Activated naive CD4-positive, alpha-beta T cell treated with anti-CD3 and anti-CD28 coated beads, Interleukin-2, amount 10 ng/mL, durations not matched to agents 7 days and 5 days (primary cell): ENCODE results near the gene MAGEB3.
"Not testable (repeated sequence)": the region's sequence is repeated elsewhere in the genome, so short reads cannot be mapped to it uniquely, and the experiment has no call there.

Experiments used
- CTCF ChIA-PET: fragments of 350-600 bp; sonication (Branson Sonifier 250); formaldehyde crosslinking; loops from one replicate; lab custom pipeline; 2021; ENCODE audit warnings: antibody characterized with exemption; lab: Charles Lee
- DNase-seq: peaks from one replicate; pipeline ENCODE4 v3.0.0-alpha.2; 2020
- H3K27ac Mint-ChIP-seq: one replicate; pipeline ENCODE4 v1.8.0; 2021; ENCODE audit warnings: mild to moderate bottlenecking, moderate library complexity, mixed read lengths
- H3K27me3 Mint-ChIP-seq: one replicate; pipeline ENCODE4 v1.8.0; 2021; ENCODE audit warnings: mild to moderate bottlenecking, mixed read lengths
- H3K36me3 Mint-ChIP-seq: one replicate; pipeline ENCODE4 v1.8.0; 2021; ENCODE audit warnings: mixed read lengths
- H3K4me1 Mint-ChIP-seq: one replicate; pipeline ENCODE4 v1.8.0; 2021; ENCODE audit warnings: mixed read lengths
- H3K4me3 Mint-ChIP-seq: one replicate; pipeline ENCODE4 v1.8.0; 2021; ENCODE audit warnings: mild to moderate bottlenecking, moderate library complexity, mixed read lengths
- H3K9me3 Mint-ChIP-seq: one replicate; pipeline ENCODE4 v1.8.0; 2021; ENCODE audit warnings: mixed read lengths

MAGEB3 gene, protein sequence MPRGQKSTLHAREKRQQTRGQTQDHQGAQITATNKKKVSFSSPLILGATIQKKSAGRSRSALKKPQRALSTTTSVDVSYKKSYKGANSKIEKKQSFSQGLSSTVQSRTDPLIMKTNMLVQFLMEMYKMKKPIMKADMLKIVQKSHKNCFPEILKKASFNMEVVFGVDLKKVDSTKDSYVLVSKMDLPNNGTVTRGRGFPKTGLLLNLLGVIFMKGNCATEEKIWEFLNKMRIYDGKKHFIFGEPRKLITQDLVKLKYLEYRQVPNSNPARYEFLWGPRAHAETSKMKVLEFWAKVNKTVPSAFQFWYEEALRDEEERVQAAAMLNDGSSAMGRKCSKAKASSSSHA

DNA sequence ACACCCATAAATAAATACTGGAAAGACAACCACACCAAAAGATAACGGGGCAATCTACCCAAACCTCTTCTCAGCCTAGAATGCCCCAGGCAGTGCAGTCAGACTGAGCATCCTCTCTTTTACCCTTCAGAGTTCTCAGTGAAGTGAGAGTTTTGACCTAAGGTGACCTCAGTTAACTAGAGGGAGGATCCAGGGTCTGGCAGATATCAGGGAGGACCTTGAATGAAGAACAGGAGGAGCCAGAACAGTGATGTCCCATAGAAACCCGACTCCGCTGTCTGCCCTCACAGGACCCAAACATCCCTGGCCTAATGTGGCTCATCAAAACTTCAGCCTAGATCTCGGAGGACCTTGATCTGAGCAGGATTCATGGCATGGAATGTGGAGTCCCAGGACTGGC lies at the start of gene MAGEB3:
TSS of gene MAGEB3 (plus strand) at position 263 of the 400 bp plus-strand sequence. CDS start 5,268 bp downstream, outside the sequence.
- CTCF ChIA-PET, result no interaction called here
- H3K4me3 Mint-ChIP-seq, result no peak within 1 kb of the TSS
- H3K9me3 Mint-ChIP-seq, result no peaks in the 10 kb centered on the region
- DNase-seq, result no peak
- no peaks in the 10 kb centered on the region for H3K36me3 Mint-ChIP-seq
- no peaks in the 10 kb centered on the region for H3K4me1 Mint-ChIP-seq
- no peak within 1 kb of the TSS for H3K27ac Mint-ChIP-seq
- no peaks in the 10 kb centered on the region for H3K27me3 Mint-ChIP-seq

DNA sequence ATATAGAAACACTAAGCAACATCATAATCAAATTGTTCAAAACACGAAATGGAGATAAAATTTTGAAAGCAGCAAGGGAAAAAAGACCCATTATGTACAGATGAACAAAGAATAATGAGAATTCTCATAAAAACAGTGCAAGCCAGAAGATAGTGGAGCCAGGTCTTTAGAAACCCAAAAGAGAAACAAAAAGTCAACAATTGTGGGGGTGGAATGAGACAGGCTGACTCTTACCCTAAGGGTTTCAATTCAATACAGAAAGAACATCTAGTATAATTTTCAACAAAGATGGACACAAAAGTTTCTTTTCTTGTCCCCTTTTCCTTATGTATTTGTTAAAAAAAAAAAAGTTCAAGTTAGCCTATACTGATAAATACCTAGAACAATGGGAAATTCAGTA lies 49.1 kb upstream of the MAGEB3 start:
- Mint-ChIP-seq H3K27me3 (peaks cover 3% of the 10 kb centered on the region), H3K27ac (no peak overlapping the region), H3K36me3 (no peaks in the 10 kb centered on the region), H3K9me3 (no peaks in the 10 kb centered on the region), H3K4me3 (no peak overlapping the region), H3K4me1 (no peaks in the 10 kb centered on the region)
- CTCF ChIA-PET, result no interaction called here
- no peak for DNase-seq

DNA sequence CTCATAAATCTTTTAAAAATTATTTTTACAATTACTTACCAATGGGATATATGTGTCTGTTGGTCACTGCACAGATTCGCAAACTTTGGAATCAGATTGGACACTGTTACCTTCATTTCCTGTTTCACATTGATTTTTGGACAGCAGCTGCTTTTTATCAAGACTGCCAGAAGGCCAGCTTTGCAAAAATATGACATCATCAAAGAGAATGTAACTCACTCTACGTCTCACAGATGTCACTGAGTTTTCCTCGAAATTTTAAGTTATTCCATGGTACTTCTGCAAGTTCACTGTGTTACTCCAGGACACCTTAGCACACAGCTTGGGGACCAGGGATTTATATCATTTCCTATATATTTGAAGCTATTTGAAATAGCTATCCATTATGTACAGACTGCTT lies 46.9 kb upstream of the MAGEB3 start:
- H3K9me3 Mint-ChIP-seq, result no peaks in the 10 kb centered on the region
- no peak overlapping the region for H3K4me3 Mint-ChIP-seq
- H3K36me3 Mint-ChIP-seq, result no peaks in the 10 kb centered on the region
- CTCF ChIA-PET, result no interaction called here
- H3K27me3 Mint-ChIP-seq, result peaks cover 3% of the 10 kb centered on the region
- no peak overlapping the region for H3K27ac Mint-ChIP-seq
- no peaks in the 10 kb centered on the region for H3K4me1 Mint-ChIP-seq
- no peak for DNase-seq

DNA sequence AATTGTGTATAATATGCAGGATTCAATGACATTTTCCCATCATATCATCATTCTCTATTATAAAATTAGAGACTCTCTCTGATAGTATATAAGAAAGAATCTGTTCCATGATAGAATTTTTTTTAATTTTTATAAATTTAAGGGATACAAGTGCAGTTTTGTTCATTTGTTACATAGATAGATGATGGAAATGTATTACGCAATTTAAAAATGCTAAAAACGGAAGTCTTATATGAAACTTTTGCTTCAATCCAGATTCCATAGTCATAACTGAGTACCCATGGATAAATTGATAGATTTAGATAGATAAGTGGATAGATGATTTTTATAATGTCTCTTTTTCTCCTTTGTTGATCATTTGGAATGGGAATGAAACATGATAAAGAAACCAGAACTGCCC lies 40.0 kb upstream of the MAGEB3 start:
- CTCF ChIA-PET, result no interaction called here
- Mint-ChIP-seq H3K27me3 (no peaks in the 10 kb centered on the region), H3K4me3 (no peak overlapping the region), H3K4me1 (no peaks in the 10 kb centered on the region), H3K36me3 (no peaks in the 10 kb centered on the region), H3K9me3 (no peaks in the 10 kb centered on the region), H3K27ac (no peak overlapping the region)
- no peak for DNase-seq

DNA sequence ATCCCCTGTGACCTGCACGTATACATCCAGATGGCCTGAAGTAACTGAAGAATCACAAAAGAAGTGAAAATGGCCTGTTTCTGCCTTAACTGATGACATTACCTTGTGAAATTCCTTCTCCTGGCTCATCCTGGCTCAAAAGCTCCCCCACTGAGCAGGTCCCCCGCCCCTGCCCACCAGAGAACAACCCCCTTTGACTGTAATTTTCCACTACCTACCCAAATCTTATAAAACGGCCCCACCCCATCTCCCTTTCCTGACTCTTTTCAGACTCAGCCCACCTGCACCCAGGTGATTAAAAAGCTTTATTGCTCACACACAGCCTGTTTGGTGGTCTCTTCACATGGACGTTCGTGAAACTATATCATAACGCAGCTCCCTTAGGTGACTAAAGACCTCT lies 36.5 kb upstream of the MAGEB3 start:
- H3K9me3 Mint-ChIP-seq, H3K27ac Mint-ChIP-seq, H3K36me3 Mint-ChIP-seq, H3K4me1 Mint-ChIP-seq, DNase-seq, H3K27me3 Mint-ChIP-seq, CTCF ChIA-PET, H3K4me3 Mint-ChIP-seq: not testable (repeated sequence)

DNA sequence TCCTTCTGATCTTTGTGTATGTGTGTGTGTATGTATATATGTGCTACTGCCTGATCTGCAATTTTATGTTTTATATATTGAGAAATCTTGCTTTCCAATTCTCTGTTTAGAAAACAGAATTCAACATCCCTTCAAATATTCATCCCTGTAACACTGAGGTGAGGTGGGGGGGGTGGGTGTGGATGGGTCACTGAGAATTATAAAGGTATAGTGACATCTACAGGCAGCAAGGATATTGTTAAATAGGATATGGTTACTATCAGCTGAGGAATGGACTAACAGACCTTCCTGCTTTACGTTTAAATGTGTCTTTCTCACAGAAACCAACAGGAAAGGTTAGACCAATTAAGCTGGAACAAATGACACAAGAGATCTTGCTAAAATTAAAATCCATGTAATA lies 34.1 kb upstream of the MAGEB3 start:
- DNase-seq, result no peak
- no peak overlapping the region for H3K27ac Mint-ChIP-seq
- no peaks in the 10 kb centered on the region for H3K9me3 Mint-ChIP-seq
- no peaks in the 10 kb centered on the region for H3K36me3 Mint-ChIP-seq
- H3K27me3 Mint-ChIP-seq, result no peaks in the 10 kb centered on the region
- H3K4me3 Mint-ChIP-seq, result no peak overlapping the region
- no peaks in the 10 kb centered on the region for H3K4me1 Mint-ChIP-seq
- CTCF ChIA-PET, result no interaction called here

DNA sequence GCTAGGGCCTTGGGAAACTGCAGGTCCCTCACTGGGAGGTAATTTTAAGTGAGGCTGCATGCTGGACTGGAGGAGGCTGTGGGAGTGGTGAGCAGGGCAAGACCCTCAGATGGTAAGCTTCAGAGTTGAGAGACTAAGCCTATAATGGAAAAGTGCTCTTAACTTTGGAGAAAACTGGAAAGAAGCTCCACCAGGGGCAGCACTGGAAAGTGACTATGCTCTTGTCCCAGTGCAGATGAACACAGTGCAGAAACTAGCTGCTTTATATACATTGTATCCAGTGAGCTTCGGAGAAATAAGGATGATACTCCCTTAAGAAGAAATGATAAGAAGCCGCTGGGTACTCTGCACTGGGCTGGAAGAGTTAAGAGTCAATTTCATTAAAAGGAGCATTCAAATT lies 18.3 kb upstream of the MAGEB3 start:
- no peaks in the 10 kb centered on the region for H3K9me3 Mint-ChIP-seq
- H3K27me3 Mint-ChIP-seq, result no peaks in the 10 kb centered on the region
- CTCF ChIA-PET, result no interaction called here
- H3K36me3 Mint-ChIP-seq, result no peaks in the 10 kb centered on the region
- no peak overlapping the region for H3K27ac Mint-ChIP-seq
- H3K4me3 Mint-ChIP-seq, result no peak overlapping the region
- H3K4me1 Mint-ChIP-seq, result no peaks in the 10 kb centered on the region
- DNase-seq, result no peak

DNA sequence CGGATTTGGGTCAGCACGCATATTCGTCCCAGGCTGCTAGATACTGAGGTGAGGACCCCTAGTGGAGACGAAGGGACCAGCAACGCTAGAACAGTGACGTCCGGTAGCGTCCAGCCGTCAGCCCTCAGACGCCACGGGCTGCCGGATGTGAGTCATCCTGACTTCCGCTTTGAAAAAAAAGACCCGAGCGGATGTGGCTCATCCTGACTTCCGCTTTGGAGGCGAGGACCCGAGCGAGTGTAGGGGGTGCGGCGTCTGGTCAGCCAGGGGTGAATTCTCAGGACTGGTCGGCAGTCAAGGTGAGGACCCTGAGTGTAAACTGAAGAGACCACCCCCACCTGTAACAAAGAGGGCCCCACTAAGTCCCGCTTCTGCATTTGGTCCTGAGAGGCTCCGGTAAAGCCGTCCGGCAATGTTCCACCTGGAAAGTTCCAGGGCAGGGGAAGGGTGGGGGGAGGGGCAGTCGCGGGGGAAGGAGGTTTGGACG lies 15.1 kb upstream of the MAGEB3 start, which contains the start of gene MAGEB2:
TSS of gene MAGEB2 (plus strand) at position 207 of the 487 bp plus-strand sequence. CDS start 3,018 bp downstream, outside the sequence.
- Mint-ChIP-seq H3K4me3 (no peak within 1 kb of the TSS), H3K27me3 (no peaks in the 10 kb centered on the region), H3K4me1 (no peaks in the 10 kb centered on the region), H3K27ac (no peak within 1 kb of the TSS), H3K36me3 (no peaks in the 10 kb centered on the region), H3K9me3 (no peaks in the 10 kb centered on the region)
- DNase-seq, result no peak
- CTCF ChIA-PET, result no interaction called here

DNA sequence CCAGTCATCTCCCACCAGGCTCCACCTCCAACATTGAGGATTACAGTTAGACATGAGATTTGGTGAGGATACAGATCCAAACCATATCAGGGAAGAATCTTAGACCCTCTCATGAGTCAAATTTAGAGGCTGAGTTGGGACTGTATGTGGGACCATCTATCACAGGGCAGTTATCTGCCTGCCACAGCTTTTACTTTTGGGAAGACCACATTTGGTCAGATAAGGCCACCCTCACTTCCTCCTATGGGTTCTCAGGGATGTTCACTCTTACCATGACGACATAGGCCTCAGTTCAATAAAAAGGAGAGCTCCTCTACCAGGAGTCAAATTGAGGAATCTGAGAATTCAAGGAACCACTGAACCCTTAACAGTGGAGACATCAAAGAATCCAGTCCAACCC lies 13.0 kb upstream of the MAGEB3 start:
- Mint-ChIP-seq H3K4me1 (no peaks in the 10 kb centered on the region), H3K9me3 (no peaks in the 10 kb centered on the region), H3K4me3 (no peak overlapping the region), H3K36me3 (no peaks in the 10 kb centered on the region), H3K27me3 (no peaks in the 10 kb centered on the region), H3K27ac (no peak overlapping the region)
- no peak for DNase-seq
- CTCF ChIA-PET, result no interaction called here

DNA sequence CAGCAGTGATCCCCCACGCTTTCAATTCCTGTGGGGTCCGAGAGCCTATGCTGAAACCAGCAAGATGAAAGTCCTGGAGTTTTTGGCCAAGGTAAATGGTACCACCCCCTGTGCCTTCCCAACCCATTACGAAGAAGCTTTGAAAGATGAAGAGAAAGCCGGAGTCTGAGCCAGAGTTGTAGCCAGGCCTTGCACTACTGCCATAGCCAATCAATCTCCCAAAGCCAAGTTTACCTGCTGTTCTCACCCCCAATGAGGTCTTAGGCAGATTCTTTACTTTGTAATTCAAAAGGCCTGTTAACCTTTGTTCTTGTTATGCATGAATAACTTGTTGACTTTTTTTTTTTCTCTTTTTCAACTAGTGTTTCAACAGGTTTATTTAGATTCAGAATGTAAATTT lies 11.1 kb upstream of the MAGEB3 start:
- H3K4me3 Mint-ChIP-seq, result no peak overlapping the region
- no peak for DNase-seq
- H3K27ac Mint-ChIP-seq, result no peak overlapping the region
- H3K4me1 Mint-ChIP-seq, result no peaks in the 10 kb centered on the region
- H3K36me3 Mint-ChIP-seq, result no peaks in the 10 kb centered on the region
- no peaks in the 10 kb centered on the region for H3K9me3 Mint-ChIP-seq
- H3K27me3 Mint-ChIP-seq, result no peaks in the 10 kb centered on the region
- CTCF ChIA-PET, result no interaction called here

DNA sequence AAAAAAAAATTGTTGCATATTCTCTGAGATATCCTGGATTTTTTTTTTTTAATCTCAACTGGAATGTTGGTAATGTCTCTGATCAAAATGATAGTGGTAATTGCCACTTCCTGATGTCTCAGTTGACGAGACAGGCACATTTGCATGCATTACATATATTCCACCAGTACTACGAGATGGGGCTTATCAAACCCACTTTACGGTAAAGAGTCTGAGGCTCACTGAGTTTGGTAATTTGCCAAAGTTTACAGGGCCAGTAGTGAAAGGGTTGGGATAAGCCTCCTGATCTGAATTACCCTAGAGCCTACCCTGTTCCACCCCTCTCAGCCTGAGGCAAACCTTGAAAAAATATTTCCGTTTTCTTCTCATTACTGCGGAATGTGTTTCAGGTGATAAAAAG lies 9.8 kb upstream of the MAGEB3 start:
- no peak for DNase-seq
- Mint-ChIP-seq H3K9me3 (no peaks in the 10 kb centered on the region), H3K36me3 (no peaks in the 10 kb centered on the region), H3K27ac (no peak overlapping the region), H3K4me3 (no peak overlapping the region), H3K27me3 (no peaks in the 10 kb centered on the region), H3K4me1 (no peaks in the 10 kb centered on the region)
- CTCF ChIA-PET, result no interaction called here

DNA sequence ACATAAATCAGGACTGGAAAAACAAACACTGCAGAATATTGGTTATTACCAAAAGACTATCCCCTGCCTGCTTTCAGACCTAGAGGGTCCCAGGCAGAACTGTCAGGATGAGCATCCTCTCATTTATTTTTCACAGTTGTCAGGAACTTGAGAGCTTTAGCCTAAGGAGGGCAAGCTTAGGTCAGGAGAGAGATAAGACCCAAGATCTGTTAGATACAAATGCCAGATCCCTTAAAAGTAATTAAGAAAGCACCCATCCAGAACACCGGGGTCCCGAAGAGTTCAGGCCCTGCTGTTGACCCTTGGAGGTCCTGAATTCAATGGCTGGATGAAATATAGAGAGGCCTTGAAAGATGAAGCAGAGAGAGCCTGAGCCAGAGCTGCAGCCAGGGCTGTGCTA lies 5.9 kb upstream of the MAGEB3 start:
- CTCF ChIA-PET, result no interaction called here
- Mint-ChIP-seq H3K27me3 (no peaks in the 10 kb centered on the region), H3K27ac (no peak overlapping the region), H3K36me3 (no peaks in the 10 kb centered on the region), H3K4me3 (no peak overlapping the region), H3K9me3 (no peaks in the 10 kb centered on the region), H3K4me1 (no peaks in the 10 kb centered on the region)
- DNase-seq, result no peak

DNA sequence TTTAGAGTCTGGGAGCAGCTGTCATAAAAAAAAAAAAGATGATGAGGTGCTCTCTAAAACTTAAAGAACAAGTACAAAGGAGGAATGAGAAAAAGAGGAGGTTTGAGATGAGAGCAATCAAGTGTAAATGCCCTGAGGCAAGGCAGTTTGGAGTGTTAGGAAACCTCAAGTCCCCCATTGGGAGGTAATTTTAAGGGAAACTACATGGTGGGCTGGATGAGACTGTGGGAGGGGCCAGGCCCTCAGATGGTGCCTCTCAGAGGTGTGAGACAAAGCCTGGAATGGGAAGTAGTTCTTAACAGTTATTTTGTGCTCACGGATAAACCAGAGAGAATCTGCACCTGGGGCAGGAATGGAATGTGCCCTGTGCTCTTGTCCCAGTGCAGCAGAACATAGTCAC lies 1.9 kb upstream of the MAGEB3 start:
- no peak for DNase-seq
- no peak overlapping the region for H3K27ac Mint-ChIP-seq
- CTCF ChIA-PET, result no interaction called here

DNA sequence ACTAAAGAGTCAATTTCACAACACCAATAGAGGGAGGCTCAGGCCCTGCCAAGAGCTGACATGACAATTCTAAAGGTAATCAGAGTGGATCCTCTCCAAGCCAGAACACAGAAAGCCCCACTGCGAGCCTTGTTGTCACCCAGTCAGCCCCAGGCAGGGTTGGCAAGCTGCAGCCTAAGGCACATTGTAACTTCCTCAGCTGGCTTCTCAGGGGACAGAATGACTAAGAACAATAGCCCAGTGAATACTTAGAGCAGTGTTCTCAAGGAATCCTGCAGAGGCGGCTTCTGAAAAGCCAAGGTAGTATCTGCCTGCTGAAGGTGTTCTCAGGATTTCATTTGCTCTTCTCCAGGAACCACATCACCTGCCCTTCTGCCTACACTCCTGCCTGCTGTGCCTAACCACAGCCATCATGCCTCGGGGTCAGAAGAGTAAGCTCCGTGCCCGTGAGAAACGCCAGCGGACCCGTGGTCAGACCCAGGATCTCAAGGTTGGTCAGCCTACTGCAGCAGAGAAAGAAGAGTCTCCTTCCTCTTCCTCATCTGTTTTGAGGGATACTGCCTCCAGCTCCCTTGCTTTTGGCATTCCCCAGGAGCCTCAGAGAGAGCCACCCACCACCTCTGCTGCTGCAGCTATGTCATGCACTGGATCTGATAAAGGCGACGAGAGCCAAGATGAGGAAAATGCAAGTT lies 11.4 kb downstream of the MAGEB3 start, which contains the start of gene MAGEB4:
TSS of gene MAGEB4 (plus strand) at position 277 of the 692 bp plus-strand sequence. CDS start at position 413, 136 bp downstream.
- no peak for DNase-seq
- no peak within 1 kb of the TSS for H3K4me3 Mint-ChIP-seq
- H3K9me3 Mint-ChIP-seq, result no peaks in the 10 kb centered on the region
- H3K4me1 Mint-ChIP-seq, result no peaks in the 10 kb centered on the region
- H3K36me3 Mint-ChIP-seq, result no peaks in the 10 kb centered on the region
- H3K27me3 Mint-ChIP-seq, result no peaks in the 10 kb centered on the region
- CTCF ChIA-PET, result no interaction called here
- H3K27ac Mint-ChIP-seq, result no peak within 1 kb of the TSS

More for the DNA sequence above, 1.9 kb upstream of the MAGEB3 start:
- Mint-ChIP-seq H3K36me3 (no peaks in the 10 kb centered on the region), H3K4me3 (no peak overlapping the region), H3K27me3 (no peaks in the 10 kb centered on the region), H3K4me1 (no peaks in the 10 kb centered on the region), H3K9me3 (no peaks in the 10 kb centered on the region)
